ENCODE data around the gene MRPL44.

MRPL44 gene

GRCh38 chr2:224014336-224014735 lies 57.1 kb downstream of the MRPL44 start:
- DNase-seq, result no peak

GRCh38 chr2:224016963-224017362 lies 59.7 kb downstream of the MRPL44 start:
- no peak for DNase-seq
